DMS79 treated with DMSO at 0.1 percent for 48 hours (cell line): Measurements from ENCODE around the gene ABCA3.
A peak's percentile ranks its signal among the peaks of the same experiment; 100 is the strongest.
"Not testable (repeated sequence)": the region's sequence is repeated elsewhere in the genome, so short reads cannot be mapped to it uniquely, and the experiment has no call there.

Experiments
- DNase-seq: peaks from one replicate; lab custom pipeline; 2025; lab: John Stamatoyannopoulos, UW

ABCA3 gene

GRCh38 chr16:2256531-2257140 lies 83.9 kb downstream of the ABCA3 start:
- no peak for DNase-seq

GRCh38 chr16:2253293-2253692 lies 87.2 kb downstream of the ABCA3 start:
- no peak for DNase-seq

GRCh38 chr16:2252806-2253148 lies 87.8 kb downstream of the ABCA3 start:
- no peak for DNase-seq

GRCh38 chr16:2251296-2252111 lies 89.0 kb downstream of the ABCA3 start, which contains the start of gene ECI1:
TSS of gene ECI1 (minus strand) at chr16:2251587. CDS start at chr16:2251566, 21 bp downstream.
- peak; percentile 86 for DNase-seq

- DNase-seq: peak; percentile 45
Observed at GRCh38 chr16:2250652-2251295, 89.8 kb downstream of the ABCA3 start.

GRCh38 chr16:2246301-2246885 lies 94.1 kb downstream of the ABCA3 start:
- DNase-seq: no peak

GRCh38 chr16:2244926-2245795 lies 95.4 kb downstream of the ABCA3 start:
- no peak for DNase-seq

GRCh38 chr16:2244301-2244700 lies 96.2 kb downstream of the ABCA3 start:
- no peak for DNase-seq

GRCh38 chr16:2243781-2244180 lies 96.7 kb downstream of the ABCA3 start:
- no peak for DNase-seq

GRCh38 chr16:2243031-2243528 lies 97.4 kb downstream of the ABCA3 start:
- DNase-seq: no peak

GRCh38 chr16:2242598-2242997 lies 97.9 kb downstream of the ABCA3 start:
- no peak for DNase-seq

- not testable (repeated sequence) for DNase-seq
Observed at GRCh38 chr16:2240331-2240730, 100.2 kb downstream of the ABCA3 start.

GRCh38 chr16:2238838-2239675 lies 101.5 kb downstream of the ABCA3 start:
- no peak for DNase-seq

- DNase-seq: no peak
Observed at GRCh38 chr16:2238150-2238837, 102.2 kb downstream of the ABCA3 start.

- no peak for DNase-seq
Observed at GRCh38 chr16:2237493-2238149, 102.9 kb downstream of the ABCA3 start.

- DNase-seq: no peak
Observed at GRCh38 chr16:2237102-2237482, 103.4 kb downstream of the ABCA3 start.

GRCh38 chr16:2236337-2237101 lies 104.0 kb downstream of the ABCA3 start, which contains the start of gene DNASE1L2:
TSS of gene DNASE1L2 (plus strand) at chr16:2236444. CDS start at chr16:2236817, 373 bp downstream.
- DNase-seq: no peak

GRCh38 chr16:2235695-2236336 lies 104.7 kb downstream of the ABCA3 start:
- DNase-seq: no peak
